Measurements from ENCODE around the gene NFU1. TPM values are rescaled to one million over a fixed set of nuclear protein-coding genes. Genes with fewer than 3 reads are reported as not detected.

The NFU1 gene
- polyA plus RNA-seq, 1 of the 3 experiments (the other 2 are of a cell fraction), result 23.5 TPM

GRCh38 chr2:69376403-69376802 is 60.8 kb downstream of the NFU1 start:
- Histone ChIP-seq H3F3A (replicated peaks; ENCODE audit: insufficient read depth) (peaks cover 18% of the 10 kb centered on the region), H3K4me2 (no peak overlapping the region), H3K79me2 (ENCODE audit: insufficient read depth) (peaks cover 97% of the 10 kb centered on the region), H3K4me1 (ENCODE audit: control insufficient read depth in 1 of 2, insufficient read depth in 2 of 2, low read depth in 1 of 2, low read length in 1 of 2) (no peaks in the 10 kb centered on the region; a peak in 1 of 4 replicates), H3K9ac (no peak overlapping the region), H3K27me3 (ENCODE audit: insufficient read depth) (no peaks in the 10 kb centered on the region), H3K4me3 (ENCODE audit: low read depth in 2 of 2, low read length in 1 of 2) (no peak overlapping the region), H4K20me1 (ENCODE audit: insufficient read depth) (peaks cover 75% of the 10 kb centered on the region), H3K9me2 (no peaks in the 10 kb centered on the region), H3K9me3 (no peaks in the 10 kb centered on the region), H3K36me3 (replicated peaks in 1 of 2; ENCODE audit: control insufficient read depth in 1 of 2, insufficient read depth in 2 of 2, low read length in 1 of 2) (peaks cover 11 to 30% of the 10 kb centered on the region in 2 experiments), H2AFZ (ENCODE audit: low read depth) (no peak overlapping the region), H3K27ac (ENCODE audit: low read depth in 2 of 2, low read length in 1 of 2) (peak overlapping the region in 1 of 2 experiments; percentile 8; a peak in 1 of 4 replicates)
- ChIA-PET CTCF (interaction anchor here (1.4 to 3.8 kb wide), 8 partner anchors 9 to 192 kb away, joined by 4 to 36 read pairs (median 8); partner anchors contain the start of genes GFPT1 and NFU1), POLR2A (no interaction called here)
- no peak for DNase-seq
- TF ChIP-seq PBX3 (IDR thresholded peaks at IDR 0.05) (no peak), USF2 (IDR thresholded peaks at IDR 0.05; ENCODE audit: borderline replicate concordance, low read depth, low read length) (no peak), RAD21 (IDR thresholded peaks at IDR 0.05; ENCODE audit: low read length) (no peak), NRF1 (IDR thresholded peaks at IDR 0.05; ENCODE audit: low read depth, low read length) (no peak), CTCF (IDR thresholded peaks at IDR 0.05) (no peak)
- WGBS (ENCODE audit: low lambda C conversion rate), result 94% methylated on average over 6 of the region's 6 CpGs

- Histone ChIP-seq H3K79me2 (ENCODE audit: insufficient read depth) (peaks cover 93% of the 10 kb centered on the region), H3F3A (replicated peaks; ENCODE audit: insufficient read depth) (peaks cover 18% of the 10 kb centered on the region), H3K27ac (ENCODE audit: low read depth in 2 of 2, low read length in 1 of 2) (peak overlapping the region in 1 of 2 experiments; percentile 8; a peak in 1 of 4 replicates), H3K4me2 (no peak overlapping the region), H2AFZ (ENCODE audit: low read depth) (no peak overlapping the region), H3K27me3 (ENCODE audit: insufficient read depth) (no peaks in the 10 kb centered on the region), H4K20me1 (ENCODE audit: insufficient read depth) (peaks cover 68% of the 10 kb centered on the region), H3K4me3 (ENCODE audit: low read depth in 2 of 2, low read length in 1 of 2) (no peak overlapping the region; a peak in 1 of 4 replicates), H3K9me2 (no peaks in the 10 kb centered on the region), H3K4me1 (ENCODE audit: control insufficient read depth in 1 of 2, insufficient read depth in 2 of 2, low read depth in 1 of 2, low read length in 1 of 2) (no peaks in the 10 kb centered on the region; a peak in 1 of 4 replicates), H3K36me3 (replicated peaks in 1 of 2; ENCODE audit: control insufficient read depth in 1 of 2, insufficient read depth in 2 of 2, low read length in 1 of 2) (peaks cover 11 to 30% of the 10 kb centered on the region in 2 experiments), H3K9me3 (no peaks in the 10 kb centered on the region), H3K9ac (no peak overlapping the region)
- DNase-seq, result peak; percentile 49
- CTCF ChIA-PET, result interaction anchor here (0.5 to 3.8 kb wide), 20 partner anchors 9 to 343 kb away, joined by 3 to 36 read pairs (median 4); partner anchors contain the start of genes GFPT1 and NFU1
- POLR2A ChIA-PET, result no interaction called here
- 75% methylated on average over 8 of the region's 8 CpGs for WGBS (ENCODE audit: low lambda C conversion rate)
- peak; percentile 73 for TF ChIP-seq CTCF (IDR thresholded peaks at IDR 0.05)
- no peak for TF ChIP-seq JUND (IDR thresholded peaks at IDR 0.05)
- TF ChIP-seq MEF2A (IDR thresholded peaks at IDR 0.05; ENCODE audit: borderline replicate concordance, low read depth), result no peak
- TF ChIP-seq YY1 (IDR thresholded peaks at IDR 0.05; ENCODE audit: low read depth), result no peak
- 0 out of 2 replicates have a peak, but pooled peaks have one; percentile 29 for TF ChIP-seq RCOR1 (IDR thresholded peaks at IDR 0.05; ENCODE audit: low read length)
- no peak for TF ChIP-seq USF1 (IDR thresholded peaks at IDR 0.05; ENCODE audit: borderline replicate concordance, low read depth)
- no peak for TF ChIP-seq IRF3 (IDR thresholded peaks at IDR 0.05; ENCODE audit: low read depth, low read length)
- TF ChIP-seq FOXJ3 (CRISPR knock-in tag; IDR thresholded peaks at IDR 0.05), result no peak
- TF ChIP-seq RAD21 (IDR thresholded peaks at IDR 0.05; ENCODE audit: low read length), result peak; percentile 60
- TF ChIP-seq GATA2 (CRISPR knock-in tag; IDR thresholded peaks at IDR 0.05), result no peak
- TF ChIP-seq GABPA (IDR thresholded peaks at IDR 0.05; ENCODE audit: low read depth), result no peak
- TF ChIP-seq SMC3 (IDR thresholded peaks at IDR 0.05; ENCODE audit: low read depth, low read length), result peak; percentile 34; the same call in 1 of the 2 replicates
These were observed 61.5 kb downstream of the NFU1 start for GRCh38 chr2:69375494-69376353.

Data from SK-N-SH (cell line).